ENCODE measurements around the gene CHCHD3. TPM values are rescaled to one million over a fixed set of nuclear protein-coding genes. Genes with fewer than 3 reads are reported as not detected.
"Not testable (repeated sequence)": the region's sequence is repeated elsewhere in the genome, so short reads cannot be mapped to it uniquely, and the experiment has no call there.

The CHCHD3 gene
- total RNA-seq, 2 experiments from 2014 or later: 21.6 to 21.7 TPM

DNA sequence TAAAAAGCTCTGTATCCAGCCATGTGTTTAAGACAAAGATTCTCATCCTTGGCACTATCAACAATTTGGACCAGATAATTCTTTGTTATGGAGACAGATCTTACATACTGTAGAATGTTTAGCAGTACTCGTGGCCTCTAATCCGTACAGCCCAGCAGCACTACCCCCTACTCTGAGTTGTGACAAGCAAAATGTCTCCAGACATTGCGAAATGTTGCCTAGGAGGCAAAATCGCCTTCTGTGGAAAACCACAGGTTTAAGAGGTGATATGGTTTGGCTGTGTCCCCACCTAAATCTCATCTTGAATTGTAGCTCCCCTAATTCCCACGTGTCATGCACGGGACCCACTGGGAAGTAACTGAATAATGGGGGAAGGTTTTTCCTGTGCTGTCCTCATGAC lies 186.7 kb downstream of the CHCHD3 start:
- ATAC-seq (ENCODE audit: poor library complexity) (no peak), DNase-seq (no peak)
- Histone ChIP-seq H3K36me3 (ENCODE audit: insufficient read depth, low read length) (peaks cover 3% of the 10 kb centered on the region), H3K9me3 (ENCODE audit: control insufficient read depth in 1 of 2, insufficient read depth in 1 of 2, low read length in 2 of 2) (peaks cover 0 to 10% of the 10 kb centered on the region in 2 experiments), H3K27ac (ENCODE audit: low read depth in 1 of 2, low read length in 2 of 2) (no peak overlapping the region), H3K27me3 (ENCODE audit: control insufficient read depth in 1 of 2, insufficient read depth in 2 of 2, low read length in 2 of 2) (no peaks in the 10 kb centered on the region), H3K4me3 (ENCODE audit: low read length) (no peak overlapping the region), H3K4me1 (ENCODE audit: insufficient read depth, low read length) (no peaks in the 10 kb centered on the region)
- ChIA-PET POLR2A (interaction anchor here (0.6 kb wide), 1 partner anchor 441 kb away, joined by 3 read pairs; no protein-coding TSS in a partner anchor), CTCF (no interaction called here)
- Mint-ChIP-seq H3K4me3 (no peak overlapping the region), H3K9me3 (no peaks in the 10 kb centered on the region), H3K36me3 (ENCODE audit: low read depth) (peaks cover 52% of the 10 kb centered on the region), H3K27me3 (no peaks in the 10 kb centered on the region), H3K4me1 (ENCODE audit: low read depth) (no peaks in the 10 kb centered on the region), H3K27ac (no peak overlapping the region)
- no peak for TF ChIP-seq CTCF (IDR thresholded peaks at IDR 0.05)
- intact Hi-C loops (cut with DNase I, micrococcal nuclease): no loop called here

GRCh38 chr7:132893560-132893959 lies 188.3 kb downstream of the CHCHD3 start:
- Mint-ChIP-seq H3K9me3 (no peaks in the 10 kb centered on the region), H3K4me1 (ENCODE audit: low read depth) (no peaks in the 10 kb centered on the region), H3K27me3 (no peaks in the 10 kb centered on the region), H3K27ac (no peak overlapping the region), H3K36me3 (ENCODE audit: low read depth) (peaks cover 41% of the 10 kb centered on the region), H3K4me3 (no peak overlapping the region)
- no peak overlapping the region for H3K27ac ChIP-seq (ENCODE audit: low read depth in 1 of 2, low read length in 2 of 2)
- intact Hi-C loops (cut with DNase I, micrococcal nuclease): no loop called here
- TF ChIP-seq CTCF (IDR thresholded peaks at IDR 0.05): no peak
- ATAC-seq (ENCODE audit: poor library complexity) (no peak), DNase-seq (no peak)
- H3K4me3 ChIP-seq (ENCODE audit: low read length): no peak overlapping the region
- peaks cover 3% of the 10 kb centered on the region for H3K36me3 ChIP-seq (ENCODE audit: insufficient read depth, low read length)
- H3K27me3 ChIP-seq (ENCODE audit: control insufficient read depth in 1 of 2, insufficient read depth in 2 of 2, low read length in 2 of 2): no peaks in the 10 kb centered on the region
- H3K4me1 ChIP-seq (ENCODE audit: insufficient read depth, low read length): no peaks in the 10 kb centered on the region
- ChIA-PET CTCF (no interaction called here), POLR2A (no interaction called here)
- H3K9me3 ChIP-seq (ENCODE audit: control insufficient read depth in 1 of 2, insufficient read depth in 1 of 2, low read length in 2 of 2): peaks cover 0 to 4% of the 10 kb centered on the region in 2 experiments

DNA sequence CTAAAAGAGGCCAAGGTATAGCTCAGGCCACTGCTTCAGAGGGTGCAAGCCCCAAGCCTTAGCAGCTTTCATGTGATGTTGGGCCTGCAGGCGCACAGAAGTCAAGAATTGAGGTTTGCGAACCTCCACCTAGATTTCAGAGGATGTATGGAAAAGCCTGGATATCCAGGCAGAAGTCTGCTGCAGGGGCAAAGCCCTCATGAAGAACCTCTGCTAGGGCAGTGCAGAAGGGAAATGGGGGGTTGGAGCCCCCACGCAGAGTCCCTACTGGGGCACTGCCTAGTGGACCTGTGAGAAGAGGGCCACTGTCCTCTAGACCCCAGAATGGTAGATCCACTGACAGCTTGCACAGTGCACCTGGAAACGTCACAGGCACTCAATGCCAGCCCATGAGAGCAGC lies 189.1 kb downstream of the CHCHD3 start:
- H3K4me3 ChIP-seq (ENCODE audit: low read length); H3K4me1 Mint-ChIP-seq (ENCODE audit: low read depth); ATAC-seq (ENCODE audit: poor library complexity); H3K27ac ChIP-seq (ENCODE audit: low read depth in 1 of 2, low read length in 2 of 2); intact Hi-C loops (cut with DNase I, micrococcal nuclease); H3K9me3 ChIP-seq (ENCODE audit: control insufficient read depth in 1 of 2, insufficient read depth in 1 of 2, low read length in 2 of 2); H3K9me3 Mint-ChIP-seq; H3K27me3 ChIP-seq (ENCODE audit: control insufficient read depth in 1 of 2, insufficient read depth in 2 of 2, low read length in 2 of 2); H3K4me3 Mint-ChIP-seq; CTCF ChIA-PET; H3K36me3 ChIP-seq (ENCODE audit: insufficient read depth, low read length); H3K27me3 Mint-ChIP-seq; DNase-seq; H3K27ac Mint-ChIP-seq; H3K4me1 ChIP-seq (ENCODE audit: insufficient read depth, low read length); POLR2A ChIA-PET: not testable (repeated sequence)
- H3K36me3 Mint-ChIP-seq (ENCODE audit: low read depth): peaks cover 38% of the 10 kb centered on the region

GRCh38 chr7:132891554-132891953 lies 190.3 kb downstream of the CHCHD3 start:
- CTCF ChIA-PET: no interaction called here
- H3K36me3 Mint-ChIP-seq (ENCODE audit: low read depth): peaks cover 26% of the 10 kb centered on the region
- H3K27ac Mint-ChIP-seq: no peak overlapping the region
- no peak overlapping the region for H3K27ac ChIP-seq (ENCODE audit: low read depth in 1 of 2, low read length in 2 of 2)
- peaks cover 0 to 4% of the 10 kb centered on the region in 2 experiments for H3K9me3 ChIP-seq (ENCODE audit: control insufficient read depth in 1 of 2, insufficient read depth in 1 of 2, low read length in 2 of 2)
- H3K27me3 ChIP-seq (ENCODE audit: control insufficient read depth in 1 of 2, insufficient read depth in 2 of 2, low read length in 2 of 2): no peaks in the 10 kb centered on the region
- no peaks in the 10 kb centered on the region for H3K4me1 Mint-ChIP-seq (ENCODE audit: low read depth)
- ATAC-seq (ENCODE audit: poor library complexity) (no peak), DNase-seq (no peak)
- H3K4me1 ChIP-seq (ENCODE audit: insufficient read depth, low read length): no peaks in the 10 kb centered on the region
- intact Hi-C loops (cut with DNase I, micrococcal nuclease): no loop called here
- no peaks in the 10 kb centered on the region for H3K36me3 ChIP-seq (ENCODE audit: insufficient read depth, low read length)
- H3K4me3 Mint-ChIP-seq: no peak overlapping the region
- TF ChIP-seq CTCF (IDR thresholded peaks at IDR 0.05): no peak
- no peak overlapping the region for H3K4me3 ChIP-seq (ENCODE audit: low read length)
- no peaks in the 10 kb centered on the region for H3K9me3 Mint-ChIP-seq
- POLR2A ChIA-PET: no interaction called here
- H3K27me3 Mint-ChIP-seq: no peaks in the 10 kb centered on the region
